Iris pigment epithelial cell (primary cell): ENCODE data around the gene RPL13.
"Not testable (repeated sequence)": the region's sequence is repeated elsewhere in the genome, so short reads cannot be mapped to it uniquely, and the experiment has no call there.

Experiments
- DNase-seq: peaks from one replicate; pipeline ENCODE4 v3.0.0-alpha.2; 2011; ENCODE audit warnings: low read depth

The RPL13 gene

DNA sequence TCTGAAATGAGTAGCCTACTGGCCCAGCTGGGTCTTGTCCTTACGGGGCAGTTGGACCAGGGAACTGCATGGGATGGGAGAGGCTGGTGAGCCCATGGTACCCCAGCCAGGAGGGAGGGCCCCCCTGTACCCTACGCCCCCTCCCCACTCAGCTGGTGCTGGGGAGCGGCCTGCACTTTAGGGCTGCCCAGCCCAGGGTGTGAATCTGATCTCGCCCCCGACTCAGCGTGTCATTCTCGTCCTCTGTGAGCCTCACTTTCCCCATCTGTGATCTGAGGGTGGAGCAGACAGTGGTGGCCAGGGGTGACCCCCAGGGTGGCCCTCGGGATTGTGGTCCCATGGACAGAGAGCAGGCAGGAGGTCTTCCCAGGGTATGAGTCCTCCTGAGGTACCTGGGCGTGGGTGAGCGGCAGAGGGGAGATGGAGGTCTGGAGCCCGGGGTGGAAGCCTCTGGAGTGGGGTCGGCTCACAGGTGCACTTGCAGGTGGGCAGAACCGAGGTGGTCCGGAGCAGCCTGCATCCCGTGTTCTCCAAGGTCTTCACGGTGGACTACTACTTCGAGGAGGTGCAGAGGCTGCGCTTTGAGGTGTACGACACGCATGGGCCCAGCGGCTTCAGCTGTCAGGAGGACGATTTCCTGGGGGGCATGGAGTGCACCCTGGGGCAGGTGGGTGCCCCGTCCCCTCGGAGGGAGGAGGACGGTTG, 16.7 kb downstream of the RPL13 start:
- no peak for DNase-seq

- no peak for DNase-seq
These were observed 18.9 kb downstream of the RPL13 start for GRCh38 chr16:89579351-89579750.

DNA sequence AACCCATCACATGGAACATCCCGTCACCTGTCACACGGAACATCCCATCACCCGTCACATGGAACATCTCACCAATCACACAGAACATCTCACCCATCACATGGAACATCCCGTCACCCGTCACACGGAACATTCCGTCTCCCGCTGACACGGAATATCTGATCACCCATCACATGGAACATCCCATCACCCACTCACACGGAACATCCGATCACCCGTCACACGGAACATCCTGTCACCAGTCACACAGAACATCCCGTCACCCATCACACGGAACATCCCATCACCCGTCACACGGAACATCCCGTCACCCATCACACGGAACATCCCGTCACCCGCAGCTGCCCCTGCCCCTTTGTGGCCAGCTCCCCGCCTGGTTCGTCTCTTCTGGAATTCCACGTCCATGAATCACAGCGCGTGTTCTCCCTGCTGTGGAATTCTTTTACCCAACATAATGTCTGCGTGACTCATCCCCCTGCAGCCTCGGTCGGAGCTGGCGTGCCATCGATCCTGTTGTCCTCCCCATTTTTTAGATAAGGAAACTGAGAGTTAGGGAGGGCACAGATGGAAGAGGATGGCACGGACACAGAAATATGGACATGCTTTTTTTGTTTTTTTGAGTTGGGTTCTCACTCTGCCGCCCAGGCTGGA, 20.7 kb downstream of the RPL13 start:
- DNase-seq = peak; percentile 99

GRCh38 chr16:89581861-89582563, 21.5 kb downstream of the RPL13 start:
- peak; percentile 87 for DNase-seq

DNA sequence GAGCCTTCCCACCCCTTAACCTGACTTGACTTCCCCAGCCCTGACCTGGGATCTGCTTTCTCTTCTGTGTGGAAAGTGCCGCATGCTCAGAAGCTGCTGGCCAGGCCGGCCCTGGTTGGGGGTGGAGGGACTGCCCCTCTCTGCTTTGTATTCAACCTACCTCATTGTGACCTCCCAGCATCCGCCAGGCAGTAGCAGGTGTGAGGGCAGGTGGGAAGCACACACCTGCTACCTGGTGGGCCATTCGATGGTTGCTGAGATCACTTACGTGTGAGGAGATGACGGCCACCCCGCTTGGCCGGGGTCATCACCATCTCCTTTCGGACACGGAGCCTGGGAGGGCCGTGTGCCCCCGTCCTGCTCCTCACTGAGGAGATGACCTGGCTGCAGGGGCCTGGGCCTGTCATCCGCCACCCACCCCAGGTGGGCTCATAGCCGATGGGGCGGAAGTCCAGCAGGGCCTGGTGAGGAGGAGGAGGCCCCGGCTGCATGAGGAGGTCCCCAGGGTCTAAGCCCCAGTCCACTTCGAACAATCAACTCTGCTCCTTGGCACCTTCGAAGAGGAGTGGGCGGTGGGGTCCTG, 22.2 kb downstream of the RPL13 start:
- DNase-seq = no peak

GRCh38 chr16:89583197-89583894, 22.9 kb downstream of the RPL13 start:
- DNase-seq = no peak

- no peak for DNase-seq
These were observed 23.6 kb downstream of the RPL13 start for GRCh38 chr16:89583895-89584644.

DNA sequence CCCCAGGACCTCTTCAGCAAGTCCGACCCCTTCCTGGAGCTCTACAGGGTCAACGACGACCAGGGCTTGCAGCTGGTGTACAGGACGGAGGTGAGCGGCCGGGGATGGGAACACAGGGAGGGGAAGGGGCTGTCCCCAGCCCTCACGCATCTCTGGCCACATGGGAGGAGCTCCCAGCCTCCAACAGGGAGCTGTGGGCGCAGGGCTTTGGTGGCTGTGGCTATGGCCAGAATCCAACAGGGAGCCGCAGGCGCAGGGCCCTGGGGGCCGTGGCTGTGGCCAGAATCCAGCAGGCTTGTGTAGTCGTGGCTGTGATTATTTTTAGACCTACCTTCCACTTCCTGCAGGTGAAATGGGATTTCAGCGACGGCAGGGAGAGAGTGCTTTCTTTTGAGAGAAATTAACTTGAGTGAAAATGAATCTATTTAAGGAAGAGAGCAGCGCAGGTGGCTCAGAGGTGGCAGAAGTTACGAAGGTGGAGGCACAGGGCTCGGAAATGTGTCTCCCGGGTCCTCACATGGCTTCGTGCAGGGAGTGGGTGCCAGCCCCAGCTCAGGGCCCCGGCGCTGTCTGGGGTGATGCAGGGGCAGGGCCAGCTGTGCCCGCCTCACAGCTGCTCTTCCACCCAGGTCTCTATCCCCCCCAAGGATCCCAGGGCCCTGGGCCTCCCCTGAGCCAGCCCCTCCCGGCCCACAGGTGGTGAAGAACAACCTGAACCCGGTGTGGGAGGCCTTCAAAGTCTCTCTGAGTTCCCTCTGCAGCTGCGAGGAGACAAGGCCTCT, 24.5 kb downstream of the RPL13 start:
- no peak for DNase-seq

DNA sequence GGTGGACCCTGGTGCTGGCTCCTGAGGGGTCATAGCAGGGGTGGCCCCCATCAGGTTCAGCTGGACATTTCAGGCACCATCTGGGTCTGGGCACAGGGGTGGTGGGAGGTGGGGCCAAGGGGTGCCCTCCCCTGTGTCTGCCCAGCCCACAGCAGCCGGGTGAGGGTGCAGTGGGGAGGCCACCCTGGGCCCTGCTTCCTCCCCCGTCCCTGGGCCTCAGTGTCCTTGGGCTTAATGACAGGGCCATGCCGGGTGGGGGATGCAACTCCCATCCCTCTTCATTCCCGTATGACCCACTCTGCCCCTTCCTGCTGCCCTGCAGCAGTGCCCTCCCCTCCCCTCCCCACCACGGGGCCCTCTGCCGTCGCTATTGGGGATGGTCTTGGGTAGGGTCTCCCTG, 25.7 kb downstream of the RPL13 start:
- no peak for DNase-seq

DNA sequence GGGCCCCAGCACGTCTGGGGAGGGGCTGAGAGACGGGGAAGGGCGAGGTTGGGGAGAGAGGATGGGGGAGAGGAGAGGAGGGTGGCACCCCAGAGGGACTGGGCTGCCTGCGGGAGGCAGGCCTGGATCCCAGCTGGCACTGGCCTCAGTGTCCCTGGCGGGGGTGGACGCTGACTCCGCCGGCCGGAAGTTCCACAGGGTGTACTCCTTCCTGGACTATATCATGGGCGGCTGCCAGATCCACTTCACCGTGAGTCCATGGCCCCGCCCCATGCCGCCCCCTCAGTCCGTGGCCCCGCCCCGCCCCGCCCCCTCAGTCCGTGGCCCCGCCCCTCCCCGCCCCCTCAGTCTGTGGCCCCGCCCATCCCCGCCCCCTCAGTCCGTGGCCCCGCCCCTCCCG, 26.4 kb downstream of the RPL13 start:
- peak; percentile 66 for DNase-seq

- DNase-seq = not testable (repeated sequence)
These were observed 27.2 kb downstream of the RPL13 start for GRCh38 chr16:89587676-89588075.

DNA sequence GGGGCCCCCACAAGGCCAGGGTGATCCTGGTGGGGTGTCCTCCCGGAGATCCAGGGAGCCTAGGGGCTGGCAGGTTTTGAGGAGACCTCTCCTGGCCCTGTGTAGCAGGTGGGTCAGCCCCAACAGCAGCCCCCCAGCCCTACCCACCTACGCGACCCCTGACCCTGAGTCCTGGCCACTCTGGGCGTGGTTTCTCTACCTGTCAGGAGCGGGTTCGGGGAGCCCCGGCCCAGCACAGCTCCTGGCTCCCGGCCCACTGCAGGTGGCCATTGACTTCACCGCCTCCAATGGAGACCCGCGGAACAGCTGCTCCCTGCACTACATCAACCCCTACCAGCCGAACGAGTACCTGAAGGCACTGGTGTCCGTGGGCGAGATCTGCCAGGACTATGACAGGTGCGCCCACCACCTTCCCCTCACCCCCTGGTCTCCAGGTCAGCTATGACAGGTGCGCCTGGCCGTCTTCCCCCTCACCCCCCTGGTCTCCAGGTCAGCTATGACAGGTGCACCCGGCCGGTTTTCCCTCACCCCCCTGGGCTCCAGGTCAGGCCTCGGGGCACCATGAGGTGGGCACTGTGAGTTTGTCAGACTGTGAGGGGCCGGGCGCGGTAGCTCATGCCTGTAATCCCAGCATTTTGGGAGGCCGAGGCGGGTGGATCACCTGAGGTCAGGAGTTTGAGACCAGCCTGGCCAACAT, 28.1 kb downstream of the RPL13 start:
- DNase-seq = no peak

DNA sequence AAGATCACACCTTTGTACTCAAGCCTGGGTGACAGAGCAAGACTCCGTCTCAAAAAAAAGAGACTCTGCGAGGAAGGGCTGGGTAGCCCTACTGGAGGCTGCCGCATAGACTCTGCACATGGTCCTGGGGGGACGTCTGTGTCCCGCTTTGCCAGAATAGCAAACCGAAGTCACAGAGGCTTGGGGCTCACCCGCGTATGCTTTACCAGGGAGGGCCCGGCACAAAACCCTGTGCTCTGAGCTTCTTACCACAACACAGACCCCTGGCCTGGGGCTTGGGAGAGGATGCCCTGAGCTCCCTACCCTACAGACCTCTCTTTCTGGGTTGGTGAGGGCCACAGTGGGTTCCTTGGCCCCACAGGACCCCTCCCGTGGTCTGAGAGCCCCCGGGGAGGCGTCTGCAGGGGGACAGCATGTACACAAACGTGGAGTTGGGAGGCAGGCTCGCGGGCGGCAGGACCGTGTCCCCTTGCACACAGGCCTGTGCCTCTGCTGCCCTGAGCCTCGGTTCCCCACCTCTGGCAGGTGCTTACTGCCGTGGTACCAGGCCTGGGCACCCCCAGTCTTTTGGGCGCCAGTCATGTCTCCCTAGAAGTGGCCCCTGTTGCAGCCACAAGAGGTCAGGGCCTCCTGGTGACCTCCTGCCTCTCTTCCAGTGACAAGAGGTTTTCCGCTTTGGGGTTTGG, 28.9 kb downstream of the RPL13 start:
- DNase-seq = no peak

- no peak for DNase-seq
These were observed 33.4 kb downstream of the RPL13 start for GRCh38 chr16:89593841-89594240.

- DNase-seq = no peak
These were observed 35.0 kb downstream of the RPL13 start for GRCh38 chr16:89595330-89596060.

GRCh38 chr16:89596061-89596689, 35.7 kb downstream of the RPL13 start:
- DNase-seq = no peak

GRCh38 chr16:89596957-89597649, 36.6 kb downstream of the RPL13 start:
- DNase-seq = no peak

DNA sequence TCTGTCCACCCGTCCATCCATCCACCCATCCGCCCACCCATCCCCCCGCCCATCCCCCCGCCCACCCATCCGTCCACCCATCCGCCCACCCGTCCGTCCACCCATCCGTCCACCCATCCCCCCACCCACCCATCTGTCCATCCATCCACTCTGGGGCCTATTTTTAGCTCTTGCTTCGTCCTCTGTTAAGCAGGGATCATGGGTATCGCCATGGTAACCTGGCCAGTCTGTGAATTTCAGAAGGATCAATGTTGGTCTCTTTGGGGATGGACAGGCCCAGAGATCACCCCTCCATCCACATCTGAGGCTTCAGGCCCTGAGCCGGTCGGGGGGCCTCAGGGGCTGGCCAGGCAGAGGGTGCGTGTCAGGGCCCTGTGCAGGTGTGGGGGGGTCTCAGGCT, 37.7 kb downstream of the RPL13 start:
- DNase-seq = peak; percentile 49
